ENCODE results near the gene FLYWCH1. TPM values are rescaled to one million over a fixed set of nuclear protein-coding genes. Genes with fewer than 3 reads are reported as not detected.
"Not testable (repeated sequence)": the region's sequence is repeated elsewhere in the genome, so short reads cannot be mapped to it uniquely, and the experiment has no call there.

The FLYWCH1 gene
- total RNA-seq, 1 experiment from 2014 or later: 9.1 TPM

- H3K4me1 ChIP-seq: peaks cover 10% of the 10 kb centered on the region
- not testable (repeated sequence) for DNase-seq; H3K27ac ChIP-seq; H3K36me3 ChIP-seq; H3K9me3 ChIP-seq (replicated peaks); H3K27me3 ChIP-seq; H3K4me3 ChIP-seq
Observed at GRCh38 chr16:2928151-2928550, 16.4 kb downstream of the FLYWCH1 start.

- no peaks in the 10 kb centered on the region for H3K9me3 ChIP-seq (replicated peaks)
- H3K27me3 ChIP-seq: no peaks in the 10 kb centered on the region
- H3K36me3 ChIP-seq: no peaks in the 10 kb centered on the region
- H3K4me3 ChIP-seq: no peak overlapping the region
- H3K4me1 ChIP-seq: peaks cover 10% of the 10 kb centered on the region
- H3K27ac ChIP-seq: no peak overlapping the region
- DNase-seq: no peak
Observed at GRCh38 chr16:2928796-2929195, 17.1 kb downstream of the FLYWCH1 start.

GRCh38 chr16:2929693-2930092 is 18.0 kb downstream of the FLYWCH1 start:
- no peak for DNase-seq
- Histone ChIP-seq H3K4me1 (peaks cover 10% of the 10 kb centered on the region), H3K4me3 (no peak overlapping the region), H3K27me3 (no peaks in the 10 kb centered on the region), H3K27ac (no peak overlapping the region), H3K9me3 (replicated peaks) (no peaks in the 10 kb centered on the region), H3K36me3 (no peaks in the 10 kb centered on the region)

GRCh38 chr16:2930236-2930635 is 18.5 kb downstream of the FLYWCH1 start:
- Histone ChIP-seq H3K36me3 (no peaks in the 10 kb centered on the region), H3K4me3 (no peak overlapping the region), H3K27ac (no peak overlapping the region), H3K27me3 (no peaks in the 10 kb centered on the region), H3K4me1 (peaks cover 10% of the 10 kb centered on the region), H3K9me3 (replicated peaks) (no peaks in the 10 kb centered on the region)
- DNase-seq: no peak

- not testable (repeated sequence) for H3K27me3 ChIP-seq; H3K36me3 ChIP-seq; H3K27ac ChIP-seq; H3K9me3 ChIP-seq (replicated peaks); DNase-seq; H3K4me3 ChIP-seq; H3K4me1 ChIP-seq
Observed at GRCh38 chr16:2931231-2931914, 19.6 kb downstream of the FLYWCH1 start.

- no peaks in the 10 kb centered on the region for H3K27me3 ChIP-seq
- H3K4me1 ChIP-seq: no peaks in the 10 kb centered on the region
- no peak overlapping the region for H3K27ac ChIP-seq
- H3K36me3 ChIP-seq: no peaks in the 10 kb centered on the region
- no peak for DNase-seq
- no peaks in the 10 kb centered on the region for H3K9me3 ChIP-seq (replicated peaks)
- no peak overlapping the region for H3K4me3 ChIP-seq
Observed at GRCh38 chr16:2933136-2933535, 21.4 kb downstream of the FLYWCH1 start.

DNA sequence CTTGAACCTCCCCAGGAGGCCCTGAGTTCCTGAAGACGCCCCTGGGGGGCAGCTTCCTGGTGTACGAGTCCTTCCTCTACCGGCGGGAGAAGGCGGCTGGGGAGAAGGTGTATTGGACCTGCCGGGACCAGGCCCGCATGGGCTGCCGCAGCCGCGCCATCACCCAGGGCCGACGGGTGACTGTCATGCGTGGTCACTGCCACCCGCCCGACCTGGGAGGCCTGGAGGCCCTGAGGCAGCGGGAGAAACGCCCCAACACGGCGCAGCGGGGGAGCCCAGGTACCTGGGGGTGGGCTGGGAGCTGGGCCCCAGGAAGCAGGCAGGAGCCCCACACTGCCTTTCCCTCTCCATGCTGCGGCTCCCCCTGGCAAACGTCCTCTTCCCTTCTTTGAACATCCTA is 22.0 kb downstream of the FLYWCH1 start:
- Histone ChIP-seq H3K27ac (no peak overlapping the region), H3K9me3 (replicated peaks) (no peaks in the 10 kb centered on the region), H3K4me3 (no peak overlapping the region), H3K36me3 (no peaks in the 10 kb centered on the region), H3K4me1 (no peaks in the 10 kb centered on the region), H3K27me3 (no peaks in the 10 kb centered on the region)
- no peak for DNase-seq

- no peaks in the 10 kb centered on the region for H3K27me3 ChIP-seq
- H3K36me3 ChIP-seq: 0 out of 2 replicates have a peak, but pooled peaks cover 1% of the 10 kb centered on the region
- DNase-seq: no peak
- H3K9me3 ChIP-seq (replicated peaks): no peaks in the 10 kb centered on the region
- H3K4me3 ChIP-seq: no peak overlapping the region
- no peaks in the 10 kb centered on the region for H3K4me1 ChIP-seq
- H3K27ac ChIP-seq: no peak overlapping the region
Observed at GRCh38 chr16:2934450-2934849, 22.7 kb downstream of the FLYWCH1 start.

GRCh38 chr16:2936436-2937011 is 24.8 kb downstream of the FLYWCH1 start:
- Histone ChIP-seq H3K27ac (no peak overlapping the region), H3K4me3 (no peak overlapping the region), H3K9me3 (replicated peaks) (no peaks in the 10 kb centered on the region), H3K27me3 (no peaks in the 10 kb centered on the region), H3K36me3 (peaks cover 6% of the 10 kb centered on the region; the same call in 1 of the 2 replicates), H3K4me1 (no peaks in the 10 kb centered on the region)
- no peak for DNase-seq

DNA sequence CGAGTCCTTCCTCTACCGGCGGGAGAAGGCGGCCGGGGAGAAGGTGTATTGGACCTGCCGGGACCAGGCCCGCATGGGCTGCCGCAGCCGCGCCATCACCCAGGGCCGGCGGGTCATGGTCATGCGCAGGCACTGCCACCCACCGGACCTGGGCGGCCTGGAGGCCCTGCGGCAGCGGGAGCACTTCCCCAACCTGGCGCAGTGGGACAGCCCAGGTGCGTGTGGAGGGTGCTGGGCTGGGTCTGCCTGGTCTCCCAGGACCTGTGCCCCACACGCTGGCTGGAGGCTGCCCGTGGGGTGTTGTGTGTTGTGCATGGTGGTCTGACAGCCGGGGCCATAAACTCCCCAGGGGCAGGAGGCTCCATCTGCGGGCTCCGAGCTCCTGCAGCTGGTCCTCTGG is 25.4 kb downstream of the FLYWCH1 start:
- no peak overlapping the region for H3K4me3 ChIP-seq
- peaks cover 6% of the 10 kb centered on the region; the same call in 1 of the 2 replicates for H3K36me3 ChIP-seq
- no peaks in the 10 kb centered on the region for H3K9me3 ChIP-seq (replicated peaks)
- H3K27ac ChIP-seq: no peak overlapping the region
- no peak for DNase-seq
- H3K4me1 ChIP-seq: no peaks in the 10 kb centered on the region
- no peaks in the 10 kb centered on the region for H3K27me3 ChIP-seq

GRCh38 chr16:2938206-2938605 is 26.5 kb downstream of the FLYWCH1 start:
- Histone ChIP-seq H3K27me3 (no peaks in the 10 kb centered on the region), H3K4me1 (no peaks in the 10 kb centered on the region), H3K4me3 (no peak overlapping the region), H3K27ac (no peak overlapping the region), H3K9me3 (replicated peaks) (no peaks in the 10 kb centered on the region), H3K36me3 (peaks cover 6% of the 10 kb centered on the region; the same call in 1 of the 2 replicates)
- no peak for DNase-seq

- no peak overlapping the region for H3K4me3 ChIP-seq
- H3K9me3 ChIP-seq (replicated peaks): no peaks in the 10 kb centered on the region
- no peak for DNase-seq
- H3K27ac ChIP-seq: no peak overlapping the region
- H3K36me3 ChIP-seq: peaks cover 6% of the 10 kb centered on the region; the same call in 1 of the 2 replicates
- no peaks in the 10 kb centered on the region for H3K27me3 ChIP-seq
- H3K4me1 ChIP-seq: no peaks in the 10 kb centered on the region
Observed at GRCh38 chr16:2939968-2940367, 28.2 kb downstream of the FLYWCH1 start.

- Histone ChIP-seq H3K9me3 (replicated peaks) (no peaks in the 10 kb centered on the region), H3K27ac (no peak overlapping the region), H3K4me1 (no peaks in the 10 kb centered on the region), H3K36me3 (peaks cover 6% of the 10 kb centered on the region; the same call in 1 of the 2 replicates), H3K4me3 (no peak overlapping the region), H3K27me3 (no peaks in the 10 kb centered on the region)
- no peak for DNase-seq
Observed at GRCh38 chr16:2942045-2942444, 30.3 kb downstream of the FLYWCH1 start.

- H3K27ac ChIP-seq; H3K9me3 ChIP-seq (replicated peaks); H3K27me3 ChIP-seq; DNase-seq; H3K4me3 ChIP-seq; H3K4me1 ChIP-seq; H3K36me3 ChIP-seq: not testable (repeated sequence)
Observed at GRCh38 chr16:2943716-2944115, 32.0 kb downstream of the FLYWCH1 start.

- no peak for DNase-seq
- Histone ChIP-seq H3K4me3 (no peak overlapping the region), H3K27me3 (no peaks in the 10 kb centered on the region), H3K27ac (no peak overlapping the region), H3K4me1 (no peaks in the 10 kb centered on the region), H3K9me3 (replicated peaks) (no peaks in the 10 kb centered on the region), H3K36me3 (no peaks in the 10 kb centered on the region)
Observed at GRCh38 chr16:2946649-2947048, 34.9 kb downstream of the FLYWCH1 start.
